Measurements from ENCODE around the gene IVL. TPM values are rescaled to one million over a fixed set of nuclear protein-coding genes. Genes with fewer than 3 reads are reported as not detected.

The IVL gene
- total RNA-seq, 1 donor from 2014 or later, result not detected

- no peak for DNase-seq (ENCODE audit: low spot score in 2 of 2)
- intact Hi-C loops (cut with DNase I), result no loop called here
- H3K4me1 ChIP-seq, result no peaks in the 10 kb centered on the region
- no peak overlapping the region for H3K4me3 ChIP-seq
- TF ChIP-seq CTCF (IDR thresholded peaks at IDR 0.05), result no peak
- no peaks in the 10 kb centered on the region for H3K9me3 ChIP-seq
- no peak overlapping the region for H3K27ac ChIP-seq
- H3K27me3 ChIP-seq, result no peaks in the 10 kb centered on the region
- H3K36me3 ChIP-seq, result no peaks in the 10 kb centered on the region
These were observed 51.6 kb downstream of the IVL start for GRCh38 chr1:152959801-152960451.

GRCh38 chr1:152960452-152961044 lies 52.2 kb downstream of the IVL start:
- intact Hi-C loops (cut with DNase I), result no loop called here
- Histone ChIP-seq H3K9me3 (no peaks in the 10 kb centered on the region), H3K27ac (no peak overlapping the region), H3K4me3 (no peak overlapping the region), H3K36me3 (no peaks in the 10 kb centered on the region), H3K27me3 (no peaks in the 10 kb centered on the region), H3K4me1 (no peaks in the 10 kb centered on the region)
- no peak for DNase-seq (ENCODE audit: low spot score in 2 of 2)
- no peak for TF ChIP-seq CTCF (IDR thresholded peaks at IDR 0.05)

Other genes with a start within 250 kb of the IVL start
- not detected for gene LCE2D, start 245.2 kb upstream of the IVL start, total RNA-seq
- not detected for gene LCE2C, start 233.3 kb upstream of the IVL start, total RNA-seq
- gene LCE2B, start 222.4 kb upstream of the IVL start, total RNA-seq, result not detected
- not detected for gene LCE2A, start 210.2 kb upstream of the IVL start, total RNA-seq
- not detected for gene LCE4A, start 200.4 kb upstream of the IVL start, total RNA-seq
- not detected for gene KPRP, start 150.5 kb upstream of the IVL start, total RNA-seq
- gene LCE1F, start 133.4 kb upstream of the IVL start, total RNA-seq, result not detected
- gene LCE1E, start 122.3 kb upstream of the IVL start, total RNA-seq, result not detected
- not detected for gene LCE1D, start 111.8 kb upstream of the IVL start, total RNA-seq
- not detected for gene LCE1C, start 101.9 kb upstream of the IVL start, total RNA-seq
- not detected for gene LCE1B, start 96.6 kb upstream of the IVL start, total RNA-seq
- gene LCE1A, start 81.1 kb upstream of the IVL start, total RNA-seq, result not detected
- gene LCE6A, start 65.7 kb upstream of the IVL start, total RNA-seq, result not detected
- not detected for gene LCE7A, start 48.5 kb upstream of the IVL start, total RNA-seq
- gene SMCP, start 30.2 kb upstream of the IVL start, total RNA-seq, result not detected
- not detected for gene SPRR5, start 38.7 kb downstream of the IVL start, total RNA-seq
- not detected for gene SPRR4, start 62.1 kb downstream of the IVL start, total RNA-seq
- not detected for gene SPRR1A, start 75.5 kb downstream of the IVL start, total RNA-seq
- 0.53 TPM for gene SPRR3, start 93.2 kb downstream of the IVL start, total RNA-seq
- gene SPRR1B, start 122.7 kb downstream of the IVL start, total RNA-seq, result not detected
- not detected for gene SPRR2D, start 132.6 kb downstream of the IVL start, total RNA-seq
- not detected for gene SPRR2A, start 149.0 kb downstream of the IVL start, total RNA-seq
- not detected for gene SPRR2B, start 163.1 kb downstream of the IVL start, total RNA-seq
- not detected for gene SPRR2E, start 186.0 kb downstream of the IVL start, total RNA-seq
- not detected for gene SPRR2F, start 205.0 kb downstream of the IVL start, total RNA-seq
- not detected for gene SPRR2G, start 242.3 kb downstream of the IVL start, total RNA-seq